ENCODE measurements around the gene AQP2. TPM values are rescaled to one million over a fixed set of nuclear protein-coding genes. Genes with fewer than 3 reads are reported as not detected.

Gene AQP2
- total and polyA plus RNA-seq, 2 of the 4 experiments (the other 2 are of a cell fraction): not detected

GRCh38 chr12:49929581-49929980 lies 21.0 kb upstream of the AQP2 start:
- Histone ChIP-seq H2BK5ac (ENCODE audit: low read depth, low read length, poor library complexity, severe bottlenecking) (no peak overlapping the region), H3K4me3 (ENCODE audit: insufficient read depth, low read depth, low read length) (no peak overlapping the region), H3K14ac (replicated peaks; ENCODE audit: low read depth, low read length) (no peak overlapping the region), H3K9me1 (ENCODE audit: insufficient read depth, low read length) (peaks cover 4% of the 10 kb centered on the region; the same call in 1 of the 2 replicates), H3K79me1 (ENCODE audit: low read depth in 1 of 2, low read length in 2 of 2) (no peaks in the 10 kb centered on the region), H3K9me3 (ENCODE audit: control insufficient read depth, insufficient read depth, low read length) (no peaks in the 10 kb centered on the region), H3K4me1 (ENCODE audit: control insufficient read depth, insufficient read depth, low read length) (peaks cover 2% of the 10 kb centered on the region; the same call in 1 of the 2 replicates), H3K4me2 (ENCODE audit: low read depth, low read length) (no peak overlapping the region), H2BK20ac (ENCODE audit: low read depth, low read length) (no peak overlapping the region), H2BK15ac (ENCODE audit: low read depth, low read length) (no peak overlapping the region), H3K23ac (ENCODE audit: low read depth, low read length) (no peak overlapping the region), H4K20me1 (ENCODE audit: insufficient read depth, low read length) (no peaks in the 10 kb centered on the region), H3K4ac (ENCODE audit: low read depth, low read length) (no peak overlapping the region), H3K27ac (ENCODE audit: insufficient read depth, low read length) (no peak overlapping the region), H4K91ac (ENCODE audit: insufficient read depth, low read depth, low read length) (no peak overlapping the region), H3K27me3 (ENCODE audit: control insufficient read depth, insufficient read depth, low read length) (no peaks in the 10 kb centered on the region; the same call in 1 of the 2 replicates), H2BK120ac (ENCODE audit: low read depth, low read length) (no peak overlapping the region), H2AFZ (replicated peaks; ENCODE audit: low read length, poor library complexity) (no peak overlapping the region), H4K8ac (ENCODE audit: low read depth in 2 of 2, low read length in 2 of 2) (no peak overlapping the region), H2AK5ac (ENCODE audit: low read depth, low read length) (peak overlapping the region; percentile 58; the same call in 1 of the 2 replicates), H3K56ac (ENCODE audit: extremely low read depth, insufficient read depth, low read length) (no peak overlapping the region), H3K18ac (ENCODE audit: low read depth, low read length) (no peak overlapping the region), H4K5ac (ENCODE audit: low read depth, low read length) (no peak overlapping the region), H2AK9ac (replicated peaks; ENCODE audit: low read depth, low read length, poor library complexity) (no peak overlapping the region), H3K9ac (ENCODE audit: low read depth, low read length) (no peak overlapping the region), H3K36me3 (ENCODE audit: control insufficient read depth, insufficient read depth, low read length) (no peaks in the 10 kb centered on the region)
- CTCF ChIA-PET: no interaction called here
- in situ Hi-C loops (cut with MboI; ENCODE audit: low sequenced_read_pairs) (no loop called here), intact Hi-C loops (cut with micrococcal nuclease) (no loop called here), dilution Hi-C loops (cut with HindIII; ENCODE audit: low sequenced_read_pairs, unreplicated experiment) (no loop called here)
- DNase-seq: no peak
- POLR2A ChIA-PET (ENCODE audit: unreplicated experiment): no interaction called here
- ATAC-seq (ENCODE audit: low read depth): no peak
- no TSS peak for BruUV-seq (replicated peaks)
- no CpG with 5 or more reads among the region's 7 CpGs for WGBS, 2 experiments (ENCODE audit: extremely low coverage in 2 of 2, insufficient read length in 1 of 2)
- no peak for TF ChIP-seq MAZ (IDR thresholded peaks at IDR 0.05; ENCODE audit: borderline replicate concordance, low read depth, low read length)
- no peak for TF ChIP-seq RAD21 (IDR thresholded peaks at IDR 0.05; ENCODE audit: low read length)
- no peak for TF ChIP-seq NFE2L2 (IDR thresholded peaks at IDR 0.05; ENCODE audit: low read depth, low read length)
- no peak for TF ChIP-seq CTCF (conservative IDR thresholded peaks at IDR 0.05; ENCODE audit: low read depth, low read length)
- no peak for TF ChIP-seq ELK1 (IDR thresholded peaks at IDR 0.05; ENCODE audit: borderline replicate concordance, low read depth, low read length)
- no peak for TF ChIP-seq BHLHE40 (IDR thresholded peaks at IDR 0.05; ENCODE audit: low read depth, low read length)
- TF ChIP-seq CEBPB (IDR thresholded peaks at IDR 0.05; ENCODE audit: low read depth, low read length): no peak
- TF ChIP-seq CHD1 (IDR thresholded peaks at IDR 0.05; ENCODE audit: low read depth, low read length): no peak
- TF ChIP-seq RCOR1 (IDR thresholded peaks at IDR 0.05; ENCODE audit: insufficient replicate concordance, low read length): no peak
- TF ChIP-seq MXI1 (IDR thresholded peaks at IDR 0.05; ENCODE audit: borderline replicate concordance, low read depth, low read length): no peak
- TF ChIP-seq USF2 (IDR thresholded peaks at IDR 0.05; ENCODE audit: low read depth, low read length): no peak
- TF ChIP-seq FOS (IDR thresholded peaks at IDR 0.05; ENCODE audit: low read depth, low read length): no peak
- no peak for TF ChIP-seq MAFK (IDR thresholded peaks at IDR 0.05; ENCODE audit: low read depth, low read length)
- TF ChIP-seq RFX5 (IDR thresholded peaks at IDR 0.05; ENCODE audit: low read depth, low read length): no peak
- TF ChIP-seq SMC3 (IDR thresholded peaks at IDR 0.05; ENCODE audit: low read depth, low read length): no peak
- no peak for TF ChIP-seq POLR2A (IDR thresholded peaks at IDR 0.05; ENCODE audit: low read depth, low read length)

Measured in IMR-90 (cell line).